Liver (tissue), 9 donors: ENCODE data around the gene TSSC4. TPM values are rescaled to one million over a fixed set of nuclear protein-coding genes. Genes with fewer than 3 reads are reported as not detected.

ENCODE experiments used
- DNase-seq: peaks from one replicate; pipeline ENCODE4 v3.0.0-alpha.2; 2017; ENCODE audit warnings: low spot score
- H3K27ac ChIP-seq, 2 donors: one replicate each; pipeline ENCODE4 v1.7.0; 2013; ENCODE audit warnings: inconsistent platforms in 2 of 2, low read length in 2 of 2, control low read depth in 1 of 2, low read depth in 1 of 2, mild to moderate bottlenecking in 1 of 2
- H3K27me3 ChIP-seq, 4 donors: one replicate each; pipeline versions ENCODE4 v1.6.1 to v1.7.0; 2013; ENCODE audit warnings: low read length in 3 of 4, inconsistent platforms in 1 of 4, mild to moderate bottlenecking in 1 of 4, moderate library complexity in 1 of 4; ENCODE audit not compliant: control insufficient read depth in 4 of 4, insufficient read depth in 4 of 4
- H3K36me3 ChIP-seq, 4 donors: one replicate each; pipeline versions ENCODE4 v1.6.1 to v1.7.0; 2013; ENCODE audit warnings: low read length in 3 of 4, mild to moderate bottlenecking in 3 of 4, low read depth in 1 of 4, moderate library complexity in 1 of 4; ENCODE audit not compliant: control insufficient read depth in 4 of 4, insufficient read depth in 3 of 4
- H3K4me1 ChIP-seq, 4 donors: one replicate each; pipeline versions ENCODE4 v1.6.1 to v1.7.0; 2013; ENCODE audit warnings: low read length in 3 of 4, mild to moderate bottlenecking in 3 of 4, moderate library complexity in 1 of 4; ENCODE audit not compliant: control insufficient read depth in 4 of 4, insufficient read depth in 4 of 4
- H3K4me3 ChIP-seq, 3 donors: one replicate each; pipeline versions ENCODE4 v1.6.1 to v1.7.0; 2013; ENCODE audit warnings: low read length in 3 of 3, control low read depth in 1 of 3, low read depth in 1 of 3, mild to moderate bottlenecking in 1 of 3
- H3K9ac ChIP-seq, 2 donors: one replicate each; pipeline ENCODE4 v1.7.0; 2013; ENCODE audit warnings: low read length in 2 of 2, mild to moderate bottlenecking in 2 of 2, moderate library complexity in 2 of 2, control low read depth in 1 of 2, low read depth in 1 of 2
- H3K9me3 ChIP-seq, 4 donors: one replicate each; pipeline versions ENCODE4 v1.6.1 to v1.7.0; 2013; ENCODE audit warnings: low read length in 3 of 4; ENCODE audit not compliant: control insufficient read depth in 4 of 4
- ATF3 ChIP-seq: IDR thresholded peaks from 2 replicates; pipeline ENCODE4 v1.6.1; 2016; ENCODE audit warnings: antibody characterized with exemption
- CTCF ChIP-seq: fragments of 150-350 bp; IDR thresholded peaks from 2 replicates; pipeline ENCODE4 v1.5.1; 2017; ENCODE audit warnings: improper control_type of control experiment, low read depth, low read length; ENCODE audit not compliant: missing input control
- EGR1 ChIP-seq, 2 donors: IDR thresholded peaks; 2 replicates each; pipeline ENCODE4 v1.6.1; 2016 to 2018; ENCODE audit warnings: antibody characterized with exemption in 2 of 2, low read depth in 2 of 2
- FOXA1 ChIP-seq: IDR thresholded peaks from 2 replicates; pipeline ENCODE4 v1.6.1; 2016; ENCODE audit warnings: antibody characterized with exemption
- FOXA2 ChIP-seq: IDR thresholded peaks from 2 replicates; pipeline ENCODE4 v1.6.1; 2016; ENCODE audit warnings: antibody characterized with exemption
- JUND ChIP-seq, 2 donors: IDR thresholded peaks; 2 replicates each; pipeline ENCODE4 v1.6.1; 2016; ENCODE audit warnings: antibody characterized with exemption in 2 of 2
- MAX ChIP-seq: IDR thresholded peaks from 2 replicates; pipeline ENCODE4 v1.6.1; 2016; ENCODE audit warnings: antibody characterized with exemption
- NR2F2 ChIP-seq: IDR thresholded peaks from 2 replicates; pipeline ENCODE4 v1.6.1; 2016; ENCODE audit warnings: antibody characterized with exemption
- RAD21 ChIP-seq, 2 donors: IDR thresholded peaks; 2 replicates each; pipeline ENCODE4 v1.6.1; 2016; ENCODE audit warnings: antibody characterized with exemption in 2 of 2, mild to moderate bottlenecking in 2 of 2
- REST ChIP-seq: IDR thresholded peaks from 2 replicates; pipeline ENCODE4 v1.6.1; 2016; ENCODE audit warnings: antibody characterized with exemption, mild to moderate bottlenecking
- SP1 ChIP-seq: IDR thresholded peaks from 2 replicates; pipeline ENCODE4 v1.6.1; 2018; ENCODE audit warnings: antibody characterized with exemption, mild to moderate bottlenecking
- YY1 ChIP-seq: IDR thresholded peaks from 2 replicates; pipeline ENCODE4 v1.6.1; 2016; ENCODE audit warnings: antibody characterized with exemption, mild to moderate bottlenecking
- ZBTB33 ChIP-seq: IDR thresholded peaks from 2 replicates; pipeline ENCODE4 v1.6.1; 2016; ENCODE audit warnings: antibody characterized with exemption
- WGBS: extraction: QIAGEN DNeasy Blood & Tissue Kit; methylation state at CpG from one replicate; pipeline ENCODE4 v1.1.7; 2013; 5-methylcytosine and 5-hydroxymethylcytosine counted together
- polyA plus RNA-seq, 2 donors: library from polyadenylated mRNA; stranded (reverse) in 1 of 2; unstranded in 1 of 2; fragments of 200-250 nt in 1 of 2; fragments of >200 nt in 1 of 2; fragmentation: Nextera tagmentation in 1 of 2; extraction: Ambion mirVana in 1 of 2; gene quantifications; one replicate each; pipeline versions ENCODE4 v1.2.1 to v1.2.3, GENCODE V29; 2013 to 2015
- total RNA-seq, 2 donors: library from RNA; depleted of rRNA; stranded (reverse); fragments of >200 nt; gene quantifications; one replicate each; pipeline ENCODE4 v1.2.3, GENCODE V29; 2014
- donor health status: healthy.
- donor health status: healthy.
- donor health status: healthy.
- donor health status: healthy.
- donor health status: healthy.

Gene TSSC4
- total and polyA plus RNA-seq, 4 donors, result 15.8 to 19.1 (median 17.6) TPM

- WGBS, result 71% methylated on average over 16 of the region's 16 CpGs
- no peak for TF ChIP-seq FOXA2
- TF ChIP-seq REST, result no peak
- TF ChIP-seq JUND (IDR thresholded peaks at IDR 0.05), result no peak
- no peak for TF ChIP-seq CTCF
- no peak for TF ChIP-seq ATF3
- no peak for TF ChIP-seq MAX
- no peak for TF ChIP-seq NR2F2
- no peak for TF ChIP-seq FOXA1
- TF ChIP-seq EGR1 (IDR thresholded peaks at IDR 0.05; ENCODE audit: low read depth in 2 of 2), result no peak
- no peak for TF ChIP-seq RAD21 (IDR thresholded peaks at IDR 0.05)
- no peak for TF ChIP-seq YY1
- no peak for TF ChIP-seq ZBTB33
- no peak for TF ChIP-seq SP1
- no peak for DNase-seq
Measured at GRCh38 chr11:2409126-2409525, 8.6 kb downstream of the TSSC4 start.

GRCh38 chr11:2409611-2410468 is 9.3 kb downstream of the TSSC4 start:
- Histone ChIP-seq H3K27ac (no peak overlapping the region), H3K36me3 (no peaks in the 10 kb centered on the region), H3K9ac (no peak overlapping the region), H3K27me3 (no peaks in the 10 kb centered on the region), H3K4me3 (no peak overlapping the region), H3K9me3 (no peaks in the 10 kb centered on the region), H3K4me1 (no peaks in the 10 kb centered on the region)
- no peak for DNase-seq
- 51% methylated on average over 42 of the region's 42 CpGs for WGBS
- TF ChIP-seq ATF3 (no peak), SP1 (no peak), FOXA2 (no peak), ZBTB33 (no peak), YY1 (no peak)

More at GRCh38 chr11:2409126-2409525, 8.6 kb downstream of the TSSC4 start:
- no peaks in the 10 kb centered on the region for H3K27me3 ChIP-seq
- no peak overlapping the region for H3K9ac ChIP-seq
- no peak overlapping the region for H3K4me3 ChIP-seq
- no peaks in the 10 kb centered on the region for H3K9me3 ChIP-seq
- no peaks in the 10 kb centered on the region for H3K36me3 ChIP-seq
- H3K27ac ChIP-seq, result no peak overlapping the region
- H3K4me1 ChIP-seq, result no peaks in the 10 kb centered on the region
